Subcutaneous preadipocyte (primary cell): ENCODE measurements around the gene C10orf143. TPM values are rescaled to one million over a fixed set of nuclear protein-coding genes. Genes with fewer than 3 reads are reported as not detected.

ENCODE experiments used
- total RNA-seq: library from RNA; depleted of rRNA; stranded (reverse); fragments of >200 nt; gene quantifications from 2 replicates; pipeline ENCODE4 v1.2.3, GENCODE V29; 2012

The C10orf143 gene
- total RNA-seq = 0.39 and 1.1 TPM in 2 replicates

GRCh38 chr10:130110246-130111112, at the start of gene C10orf143:
TSS of gene C10orf143 (minus strand) at chr10:130110830. CDS start at chr10:130110772, 58 bp downstream.

GRCh38 chr10:130136226-130137089, 25.8 kb upstream of the C10orf143 start, which contains the start of gene GLRX3:
TSS of gene GLRX3 (plus strand) at chr10:130136391. CDS start at chr10:130136421, 30 bp downstream.

Other genes with a start within 250 kb of the C10orf143 start
- gene EBF3, start 146.6 kb downstream of the C10orf143 start, total RNA-seq = 19.8 and 22.5 TPM in 2 replicates
- gene GLRX3, start 25.6 kb upstream of the C10orf143 start, total RNA-seq = 86.0 and 88.8 TPM in 2 replicates